ENCODE data around the gene KRTAP21-2. TPM values are rescaled to one million over a fixed set of nuclear protein-coding genes. Genes with fewer than 3 reads are reported as not detected.
"Not testable (repeated sequence)": the region's sequence is repeated elsewhere in the genome, so short reads cannot be mapped to it uniquely, and the experiment has no call there.

Gene KRTAP21-2
- total and polyA plus RNA-seq, 2 experiments from 2014 or later: not detected

- Histone ChIP-seq H3K79me2 (ENCODE audit: insufficient read depth) (no peaks in the 10 kb centered on the region), H3K27me3 (replicated peaks; ENCODE audit: insufficient read depth) (no peaks in the 10 kb centered on the region), H3K36me3 (ENCODE audit: low read depth) (no peaks in the 10 kb centered on the region), H3F3A (ENCODE audit: insufficient read depth) (no peaks in the 10 kb centered on the region), H3K4me3 (no peak overlapping the region), H3K4me1 (ENCODE audit: insufficient read depth) (no peaks in the 10 kb centered on the region), H4K20me1 (ENCODE audit: insufficient read depth) (no peaks in the 10 kb centered on the region), H2AFZ (no peak overlapping the region), H3K9ac (no peak overlapping the region), H3K9me2 (ENCODE audit: insufficient read depth) (no peaks in the 10 kb centered on the region), H3K4me2 (ENCODE audit: unreplicated experiment) (no peak overlapping the region), H3K9me3 (ENCODE audit: low read depth) (peaks cover 8% of the 10 kb centered on the region), H3K27ac (no peak overlapping the region)
- WGBS, 2 experiments (ENCODE audit: low coverage in 1 of 2, low lambda C conversion rate in 2 of 2, missing lambda C conversion rate in 2 of 2): 5 to 7% methylated on average over 2 of the region's 2 CpGs
- in situ Hi-C loops (cut with MboI): no loop called here
- TF ChIP-seq EZH2 (IDR thresholded peaks at IDR 0.05; ENCODE audit: insufficient read depth, poor library complexity, severe bottlenecking) (no peak), EZH2phosphoT487 (IDR thresholded peaks at IDR 0.05; ENCODE audit: insufficient read depth, low read depth) (no peak)
- DNase-seq: no peak
Measured at GRCh38 chr21:30760776-30761175, 13.7 kb upstream of the KRTAP21-2 start.

GRCh38 chr21:30758306-30758705, 11.2 kb upstream of the KRTAP21-2 start:
- WGBS, 2 experiments (ENCODE audit: low coverage in 1 of 2, low lambda C conversion rate in 2 of 2, missing lambda C conversion rate in 2 of 2): 7 to 8% methylated on average over 2 of the region's 2 CpGs
- H3K27me3 ChIP-seq (replicated peaks; ENCODE audit: insufficient read depth): no peaks in the 10 kb centered on the region
- no peaks in the 10 kb centered on the region for H4K20me1 ChIP-seq (ENCODE audit: insufficient read depth)
- H2AFZ ChIP-seq: no peak overlapping the region
- no peak for DNase-seq
- H3K36me3 ChIP-seq (ENCODE audit: low read depth): no peaks in the 10 kb centered on the region
- no peaks in the 10 kb centered on the region for H3F3A ChIP-seq (ENCODE audit: insufficient read depth)
- no peak overlapping the region for H3K9ac ChIP-seq
- no peaks in the 10 kb centered on the region for H3K9me2 ChIP-seq (ENCODE audit: insufficient read depth)
- H3K4me1 ChIP-seq (ENCODE audit: insufficient read depth): no peaks in the 10 kb centered on the region
- peaks cover 8% of the 10 kb centered on the region for H3K9me3 ChIP-seq (ENCODE audit: low read depth)
- in situ Hi-C loops (cut with MboI): no loop called here
- H3K27ac ChIP-seq: no peak overlapping the region
- no peaks in the 10 kb centered on the region for H3K79me2 ChIP-seq (ENCODE audit: insufficient read depth)
- no peak overlapping the region for H3K4me3 ChIP-seq
- H3K4me2 ChIP-seq (ENCODE audit: unreplicated experiment): no peak overlapping the region
- TF ChIP-seq EZH2 (IDR thresholded peaks at IDR 0.05; ENCODE audit: insufficient read depth, poor library complexity, severe bottlenecking) (no peak), EZH2phosphoT487 (IDR thresholded peaks at IDR 0.05; ENCODE audit: insufficient read depth, low read depth) (no peak)

GRCh38 chr21:30755328-30755727, 8.3 kb upstream of the KRTAP21-2 start, which contains the start of gene KRTAP21-1:
Gene KRTAP21-1, minus strand, starts transcription at chr21:30755428. Its CDS starts 50 bp downstream, at chr21:30755378.
- 44 to 48% methylated on average over 2 of the region's 2 CpGs for WGBS, 2 experiments (ENCODE audit: low coverage in 1 of 2, low lambda C conversion rate in 2 of 2, missing lambda C conversion rate in 2 of 2)
- H3K79me2 ChIP-seq (ENCODE audit: insufficient read depth); H4K20me1 ChIP-seq (ENCODE audit: insufficient read depth); H3F3A ChIP-seq (ENCODE audit: insufficient read depth); H3K36me3 ChIP-seq (ENCODE audit: low read depth); H3K27ac ChIP-seq; H3K9me2 ChIP-seq (ENCODE audit: insufficient read depth); DNase-seq; H3K27me3 ChIP-seq (replicated peaks; ENCODE audit: insufficient read depth); H3K4me3 ChIP-seq; H3K9me3 ChIP-seq (ENCODE audit: low read depth); H3K9ac ChIP-seq; H3K4me1 ChIP-seq (ENCODE audit: insufficient read depth); in situ Hi-C loops (cut with MboI); H3K4me2 ChIP-seq (ENCODE audit: unreplicated experiment); H2AFZ ChIP-seq: not testable (repeated sequence)

GRCh38 chr21:30740462-30740861, 6.6 kb downstream of the KRTAP21-2 start:
- Histone ChIP-seq H3K9me3 (ENCODE audit: low read depth) (no peaks in the 10 kb centered on the region), H3F3A (ENCODE audit: insufficient read depth) (no peaks in the 10 kb centered on the region), H3K4me2 (ENCODE audit: unreplicated experiment) (no peak overlapping the region), H3K9me2 (ENCODE audit: insufficient read depth) (no peaks in the 10 kb centered on the region), H2AFZ (no peak overlapping the region), H3K36me3 (ENCODE audit: low read depth) (no peaks in the 10 kb centered on the region), H4K20me1 (ENCODE audit: insufficient read depth) (no peaks in the 10 kb centered on the region), H3K4me3 (no peak overlapping the region), H3K27me3 (replicated peaks; ENCODE audit: insufficient read depth) (no peaks in the 10 kb centered on the region), H3K27ac (no peak overlapping the region), H3K79me2 (ENCODE audit: insufficient read depth) (no peaks in the 10 kb centered on the region), H3K4me1 (ENCODE audit: insufficient read depth) (no peaks in the 10 kb centered on the region), H3K9ac (no peak overlapping the region)
- DNase-seq: no peak
- in situ Hi-C loops (cut with MboI): no loop called here
- no peak for TF ChIP-seq EZH2phosphoT487 (IDR thresholded peaks at IDR 0.05; ENCODE audit: insufficient read depth, low read depth)
- TF ChIP-seq EZH2 (IDR thresholded peaks at IDR 0.05; ENCODE audit: insufficient read depth, poor library complexity, severe bottlenecking): no peak
- WGBS, 2 experiments (ENCODE audit: low coverage in 1 of 2, low lambda C conversion rate in 2 of 2, missing lambda C conversion rate in 2 of 2): 54 to 78% methylated on average over 2 of the region's 2 CpGs

GRCh38 chr21:30733026-30733425, 14.0 kb downstream of the KRTAP21-2 start:
- no peaks in the 10 kb centered on the region for H3K79me2 ChIP-seq (ENCODE audit: insufficient read depth)
- H3K27ac ChIP-seq: no peak overlapping the region

More at GRCh38 chr21:30733026-30733425, 14.0 kb downstream of the KRTAP21-2 start:
- Histone ChIP-seq H3K27me3 (replicated peaks; ENCODE audit: insufficient read depth) (no peaks in the 10 kb centered on the region), H3K9me2 (ENCODE audit: insufficient read depth) (no peaks in the 10 kb centered on the region), H4K20me1 (ENCODE audit: insufficient read depth) (no peaks in the 10 kb centered on the region), H3K4me2 (ENCODE audit: unreplicated experiment) (no peak overlapping the region), H3K4me3 (no peak overlapping the region), H3K36me3 (ENCODE audit: low read depth) (no peaks in the 10 kb centered on the region), H3K9ac (no peak overlapping the region), H2AFZ (no peak overlapping the region), H3F3A (ENCODE audit: insufficient read depth) (no peaks in the 10 kb centered on the region), H3K4me1 (ENCODE audit: insufficient read depth) (no peaks in the 10 kb centered on the region), H3K9me3 (ENCODE audit: low read depth) (no peaks in the 10 kb centered on the region)
- DNase-seq: no peak
- no peak for TF ChIP-seq EZH2phosphoT487 (IDR thresholded peaks at IDR 0.05; ENCODE audit: insufficient read depth, low read depth)
- no peak for TF ChIP-seq EZH2 (IDR thresholded peaks at IDR 0.05; ENCODE audit: insufficient read depth, poor library complexity, severe bottlenecking)
- WGBS, 2 experiments (ENCODE audit: low coverage in 1 of 2, low lambda C conversion rate in 2 of 2, missing lambda C conversion rate in 2 of 2): 50 to 53% methylated on average over 1 of the region's 1 CpG
- in situ Hi-C loops (cut with MboI): no loop called here

Measured in GM23248 (cell line).